ENCODE results near the gene FNDC10. TPM values are rescaled to one million over a fixed set of nuclear protein-coding genes. Genes with fewer than 3 reads are reported as not detected.
"Not testable (repeated sequence)": the region's sequence is repeated elsewhere in the genome, so short reads cannot be mapped to it uniquely, and the experiment has no call there.

FNDC10 gene
- total RNA-seq, 1 donor from 2014 or later, result 9.0 TPM

DNA sequence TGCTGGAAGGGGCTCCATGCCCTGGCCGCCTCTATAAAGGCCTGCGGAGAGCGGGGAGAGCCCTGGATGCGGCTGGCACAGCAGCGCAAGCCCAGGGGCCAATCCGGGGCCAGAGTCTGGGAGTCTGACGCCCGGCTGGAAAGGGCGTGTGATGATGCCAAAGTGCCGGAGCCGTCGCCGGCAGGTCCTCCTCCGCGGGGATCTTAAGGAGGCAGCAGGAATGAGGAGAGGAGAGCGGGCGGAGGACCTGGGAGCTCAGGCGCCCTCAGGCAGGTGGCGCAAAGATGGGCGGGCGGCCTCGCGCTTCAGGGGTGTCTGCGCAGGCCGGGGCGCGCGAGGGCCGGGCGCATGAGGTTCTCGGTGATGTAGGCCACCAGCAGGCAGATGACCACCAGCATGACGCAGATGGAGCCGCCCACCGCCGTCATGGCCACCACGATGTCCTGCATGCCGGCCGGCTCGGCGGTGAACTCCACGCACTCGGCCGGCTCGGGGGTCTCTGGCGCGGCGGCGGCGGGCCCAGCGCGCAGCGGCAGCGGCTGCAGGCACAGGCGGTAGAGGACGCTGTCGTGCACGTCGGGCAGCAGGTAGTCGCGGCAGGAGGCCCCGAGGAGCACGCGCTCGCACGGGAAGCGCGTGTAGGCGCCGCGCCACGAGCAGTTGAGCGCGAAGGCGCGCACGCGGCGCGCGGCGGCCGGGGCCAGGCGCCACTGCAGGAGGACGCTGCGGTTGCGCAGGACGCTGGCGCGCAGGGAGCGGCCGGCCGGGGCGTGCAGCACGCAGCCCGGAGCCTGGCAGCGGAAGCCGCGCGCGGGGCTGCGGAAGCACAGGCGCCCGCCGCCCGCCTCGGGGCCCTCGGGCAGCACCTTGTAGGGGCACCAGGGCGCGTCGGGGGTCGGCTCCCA is 653 bp downstream of the FNDC10 start:
- intact Hi-C loops (cut with micrococcal nuclease), result no loop called here

DNA sequence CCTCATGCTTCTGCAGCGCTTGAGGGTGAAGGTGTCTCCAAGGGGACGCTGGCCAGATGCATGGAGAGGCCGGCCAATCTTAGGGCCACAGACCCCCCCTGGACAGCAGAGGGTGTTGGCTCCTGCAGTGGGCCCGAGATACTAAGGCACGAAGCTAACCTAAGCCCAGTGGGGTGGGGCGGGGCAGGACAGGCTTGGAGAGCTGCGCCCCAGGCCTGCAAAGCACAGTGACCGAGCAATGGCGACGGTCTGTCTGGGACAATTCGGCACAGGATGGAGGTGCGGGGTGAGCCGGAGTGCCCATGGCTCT is 1.3 kb downstream of the FNDC10 start:
- intact Hi-C loops (cut with micrococcal nuclease), result no loop called here

DNA sequence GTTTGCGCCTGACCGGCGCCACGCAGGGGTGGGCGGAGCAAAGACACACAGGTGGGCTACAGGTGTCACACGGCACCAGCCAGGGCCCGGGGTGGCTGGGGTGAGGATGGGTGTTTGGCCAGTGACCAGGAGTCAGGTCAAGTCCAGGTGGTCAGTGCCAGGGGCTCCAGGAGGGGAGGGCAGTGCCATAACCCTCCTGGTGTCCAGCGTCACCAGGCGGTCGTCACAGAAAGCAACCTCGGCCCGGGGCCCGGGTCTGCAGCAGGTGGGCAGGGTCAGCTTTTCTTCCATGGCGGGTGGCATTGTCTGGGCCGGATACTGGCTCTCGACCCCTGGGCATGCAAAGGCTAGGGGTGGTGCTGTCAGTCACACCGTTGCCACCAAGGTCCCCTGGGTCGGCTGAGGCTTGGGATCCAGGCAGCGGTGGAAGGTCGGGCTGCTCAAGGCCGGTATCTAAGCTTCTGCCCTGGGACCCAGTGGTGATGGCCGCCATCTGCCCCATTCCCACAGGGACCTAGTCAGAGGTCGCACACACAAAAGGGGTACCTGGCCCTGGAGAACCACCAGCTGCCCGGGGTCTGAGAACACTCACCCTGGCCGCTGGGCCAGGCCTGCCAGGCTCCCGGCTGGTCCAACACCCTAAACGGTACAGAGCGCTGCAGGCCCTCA is 1.8 kb downstream of the FNDC10 start:
- intact Hi-C loops (cut with micrococcal nuclease), result no loop called here

DNA sequence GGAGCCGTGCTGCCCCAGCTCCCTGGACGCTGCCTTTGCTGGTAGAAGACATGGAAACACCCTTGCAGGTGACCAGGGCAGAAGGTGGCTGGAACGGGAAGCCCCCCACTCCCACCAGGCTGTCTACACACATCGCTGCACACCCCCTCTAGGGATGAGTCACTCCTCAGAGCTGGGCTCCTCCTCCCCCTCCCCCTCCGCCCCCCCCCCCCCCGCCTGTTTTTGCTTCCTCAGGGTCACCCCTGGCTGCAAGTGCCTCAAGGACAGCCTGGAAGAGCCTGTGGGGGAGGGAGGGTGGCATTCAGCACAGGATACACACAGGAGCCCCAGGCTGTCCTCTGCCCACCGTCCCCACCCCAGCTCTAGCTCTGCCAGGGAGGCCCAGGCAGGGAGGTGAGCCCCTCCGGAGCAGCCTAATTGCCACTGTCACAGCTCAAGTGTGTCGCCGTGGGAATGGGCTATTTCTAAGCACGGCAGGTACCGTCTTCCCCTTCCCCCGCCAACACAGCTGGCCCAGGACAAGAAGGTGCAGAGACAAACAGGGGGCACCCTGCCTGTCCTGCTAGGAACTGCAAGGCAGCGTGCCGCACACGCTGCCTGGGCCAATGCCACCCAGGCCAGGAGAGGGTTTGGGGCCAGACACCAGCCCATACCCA is 2.5 kb downstream of the FNDC10 start:
- intact Hi-C loops (cut with micrococcal nuclease), result no loop called here

DNA sequence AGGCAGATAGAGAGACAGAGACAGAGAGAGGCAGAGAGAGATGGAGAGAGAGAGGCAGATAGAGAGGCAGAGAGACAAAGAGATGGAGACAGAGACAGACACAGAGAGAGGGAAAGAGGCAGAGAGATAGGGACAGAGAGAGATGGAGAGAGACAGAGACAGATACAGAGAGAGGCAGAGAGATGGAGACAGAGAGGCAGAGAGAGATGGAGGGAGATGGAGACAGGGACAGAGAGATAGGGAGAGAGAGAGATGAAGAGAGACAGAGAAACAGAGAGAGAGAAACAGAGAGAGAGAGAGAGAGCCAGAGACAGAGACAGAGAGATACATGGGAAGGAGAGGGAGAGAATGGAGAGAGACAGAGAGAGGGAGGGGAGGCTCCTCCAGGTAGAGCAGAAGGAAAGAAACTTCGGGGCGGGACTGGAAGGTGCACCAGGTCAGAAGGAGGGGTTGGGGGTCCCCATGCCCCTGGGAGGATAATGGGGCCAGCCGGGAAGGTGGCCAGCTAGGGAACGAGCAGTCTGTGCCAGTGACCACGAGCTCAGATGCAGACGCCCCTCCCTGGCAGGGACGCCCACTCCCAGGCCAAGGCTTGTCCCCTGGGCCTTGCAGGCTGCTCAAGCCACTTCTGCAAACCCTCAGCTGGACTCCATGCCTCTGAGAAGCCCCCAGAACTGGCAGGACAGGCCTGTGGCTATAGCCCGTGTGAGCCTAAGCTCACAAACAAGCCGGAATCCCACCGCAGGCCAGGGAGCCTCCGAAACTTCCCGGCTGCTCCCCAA is 3.3 kb downstream of the FNDC10 start:
- intact Hi-C loops (cut with micrococcal nuclease), result no loop called here

DNA sequence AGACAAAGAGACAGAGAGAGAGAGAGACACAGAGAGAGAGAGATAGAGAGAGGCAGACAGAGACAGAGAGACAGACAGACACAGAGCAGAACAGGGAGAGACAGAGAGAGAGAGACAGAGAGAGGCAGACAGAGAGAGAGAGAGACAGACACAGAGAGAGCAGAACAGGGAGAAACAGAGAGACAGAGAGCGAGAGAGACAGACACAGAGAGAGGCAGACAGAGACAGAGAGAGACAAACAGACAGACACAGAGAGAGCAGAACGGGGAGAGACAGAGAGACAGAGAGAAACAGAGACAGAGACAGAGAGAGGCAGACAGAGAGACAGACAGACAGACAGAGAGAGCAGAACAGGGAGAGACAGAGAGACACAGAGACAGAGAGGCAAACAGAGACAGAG is 4.6 kb downstream of the FNDC10 start:
- intact Hi-C loops (cut with micrococcal nuclease), result not testable (repeated sequence)

DNA sequence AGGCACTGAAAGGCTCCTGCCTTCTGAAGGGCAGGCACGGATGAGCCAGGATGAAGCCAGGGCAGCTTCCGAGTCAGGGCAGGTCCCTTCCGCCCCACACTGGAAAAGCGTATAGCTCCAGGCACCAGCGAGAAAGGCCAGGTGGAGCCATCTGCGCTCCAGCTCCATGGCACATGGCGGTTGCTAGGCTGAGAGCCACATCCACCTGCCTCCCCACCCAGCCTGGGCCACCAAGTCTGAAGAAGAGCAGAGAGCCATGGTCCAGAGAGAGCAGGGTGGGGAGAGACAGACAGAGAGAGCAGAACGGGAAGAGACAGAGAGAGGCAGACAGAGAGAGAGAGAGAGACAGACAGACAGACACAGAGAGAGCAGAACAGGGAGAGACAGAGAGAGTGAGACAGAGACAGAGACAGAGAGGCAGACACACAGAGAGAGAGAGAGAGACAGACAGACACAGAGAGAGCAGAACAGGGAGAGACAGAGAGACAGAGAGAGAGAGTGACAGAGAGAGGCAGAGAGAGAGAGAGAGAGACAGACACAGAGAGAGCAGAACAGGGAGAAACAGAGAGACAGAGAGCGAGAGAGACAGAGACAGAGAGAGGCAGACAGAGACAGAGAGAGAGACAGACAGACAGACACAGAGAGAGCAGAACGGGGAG is 5.2 kb downstream of the FNDC10 start:
- intact Hi-C loops (cut with micrococcal nuclease), result no loop called here

DNA sequence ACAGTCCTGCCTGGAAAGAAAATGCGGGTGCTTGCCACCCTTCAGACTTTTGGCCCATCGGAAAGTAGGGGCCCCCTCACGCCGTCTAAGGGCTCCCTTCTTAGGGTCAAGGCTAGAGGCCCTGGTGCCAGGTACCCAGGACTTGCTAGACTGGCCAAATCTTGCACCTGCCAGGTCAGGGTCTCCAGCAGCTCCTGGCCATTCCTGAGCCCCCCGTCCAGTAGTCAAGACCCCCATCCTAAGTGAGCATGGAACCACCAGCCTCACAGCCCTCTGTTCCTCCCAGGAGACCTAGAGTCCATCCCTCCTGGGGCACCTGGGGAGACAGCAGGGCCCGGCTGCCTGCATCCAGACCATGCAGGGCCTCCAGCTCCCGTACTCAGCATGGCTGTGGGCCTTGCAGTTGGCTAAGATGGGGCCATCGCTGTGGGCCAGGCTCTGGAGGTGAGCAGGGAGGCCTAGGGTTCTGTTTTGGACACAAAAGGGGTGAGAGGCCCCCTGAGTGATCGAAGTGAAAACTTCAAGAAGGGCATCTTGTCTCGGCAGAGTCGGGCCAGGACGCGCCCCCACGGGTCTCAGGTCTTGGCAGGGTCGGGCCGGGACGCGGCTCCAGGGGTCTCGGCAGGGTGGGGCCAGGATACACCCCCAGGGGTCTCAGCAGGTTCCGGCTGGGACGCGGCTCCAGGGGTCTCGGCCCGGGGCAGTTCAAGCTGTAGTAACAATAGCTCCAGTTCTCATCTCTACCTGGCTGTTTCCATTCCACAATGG is 5.9 kb downstream of the FNDC10 start:
- intact Hi-C loops (cut with micrococcal nuclease), result no loop called here

DNA sequence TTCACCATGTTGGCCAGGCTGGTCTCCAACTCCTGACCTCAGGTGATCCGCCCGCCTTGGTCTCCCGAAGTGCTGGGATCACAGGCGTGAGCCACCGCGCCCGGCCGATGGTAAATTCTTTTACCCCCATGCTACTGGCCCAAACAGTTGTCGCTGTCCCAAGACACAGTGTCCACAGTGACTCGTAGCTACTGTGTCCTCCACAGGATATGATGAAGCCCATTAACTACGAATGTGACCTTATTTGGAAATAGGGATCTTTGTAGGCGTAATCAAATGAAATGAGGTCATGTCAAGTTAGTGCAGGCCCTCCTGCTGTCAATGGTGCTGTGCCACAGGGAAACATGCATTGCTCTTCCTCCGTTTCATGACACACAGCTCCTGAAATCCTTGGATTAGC is 8.5 kb downstream of the FNDC10 start:
- intact Hi-C loops (cut with micrococcal nuclease), result no loop called here

DNA sequence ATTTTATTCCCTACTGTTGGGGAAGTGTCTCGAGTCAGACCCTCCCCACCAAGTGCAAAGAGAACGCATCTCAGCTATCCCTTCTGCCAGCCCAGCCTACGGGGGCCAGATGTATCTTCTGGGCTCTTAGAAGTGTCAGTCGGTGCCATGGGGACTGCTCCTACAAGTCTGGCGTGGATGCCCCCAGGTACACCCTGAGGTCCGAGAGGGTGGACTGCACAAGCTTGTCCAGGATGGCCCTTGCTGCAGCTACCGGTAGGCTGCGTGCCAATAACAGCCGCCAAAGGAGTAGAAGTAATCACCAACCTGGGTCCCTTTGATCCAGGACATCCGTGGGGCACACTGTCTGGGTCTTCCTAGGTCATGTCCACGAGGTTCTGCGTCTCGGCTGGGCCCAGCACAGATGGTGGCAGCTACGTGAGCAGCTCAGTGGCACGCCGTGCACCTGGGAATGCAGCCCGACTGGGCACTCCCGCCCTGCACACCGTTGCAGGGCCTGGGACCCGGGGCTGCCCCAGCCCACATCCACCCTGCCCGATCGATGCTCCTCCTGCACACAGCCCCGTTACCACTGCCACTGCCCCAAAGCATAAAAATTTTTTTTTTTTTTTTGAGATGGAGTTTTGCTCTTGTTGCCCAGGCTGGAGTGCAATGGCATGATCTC is 16.5 kb downstream of the FNDC10 start:
- intact Hi-C loops (cut with micrococcal nuclease), result no loop called here

DNA sequence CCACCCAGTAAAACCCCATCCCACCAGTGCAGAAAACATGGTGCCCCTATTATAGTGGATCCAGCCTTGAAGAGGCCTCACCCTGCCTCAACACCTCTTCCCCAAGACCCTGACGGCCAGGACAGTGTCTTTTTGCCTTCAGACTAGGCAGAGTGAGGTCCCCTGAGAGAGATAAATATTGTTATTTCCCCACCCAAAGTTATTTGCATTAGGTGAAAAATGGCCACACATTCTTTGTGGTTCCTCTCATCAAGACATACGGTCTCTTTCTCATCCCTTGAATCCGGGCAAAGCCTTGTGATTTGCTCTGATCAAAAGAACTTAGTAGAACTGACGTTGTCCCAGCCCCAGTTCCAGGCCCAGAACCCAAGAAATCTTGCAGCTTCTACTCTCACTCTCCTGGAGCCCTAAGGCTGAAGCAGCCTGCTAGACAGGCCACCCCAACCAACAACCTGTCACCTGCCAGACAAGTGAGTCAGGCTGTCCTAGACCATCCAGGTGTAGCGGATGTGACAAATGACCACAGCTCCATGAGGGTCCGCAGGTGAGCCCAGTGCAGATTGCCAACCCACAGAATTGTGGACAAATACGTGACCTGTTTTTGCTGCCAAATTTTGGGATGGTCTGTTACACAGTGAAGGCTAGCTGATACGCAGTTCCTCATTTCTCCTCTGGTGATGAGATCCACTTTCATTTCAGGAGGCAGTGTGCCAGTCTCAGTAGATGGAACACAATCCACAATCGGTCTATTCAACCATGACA is 17.2 kb downstream of the FNDC10 start:
- intact Hi-C loops (cut with micrococcal nuclease), result no loop called here

DNA sequence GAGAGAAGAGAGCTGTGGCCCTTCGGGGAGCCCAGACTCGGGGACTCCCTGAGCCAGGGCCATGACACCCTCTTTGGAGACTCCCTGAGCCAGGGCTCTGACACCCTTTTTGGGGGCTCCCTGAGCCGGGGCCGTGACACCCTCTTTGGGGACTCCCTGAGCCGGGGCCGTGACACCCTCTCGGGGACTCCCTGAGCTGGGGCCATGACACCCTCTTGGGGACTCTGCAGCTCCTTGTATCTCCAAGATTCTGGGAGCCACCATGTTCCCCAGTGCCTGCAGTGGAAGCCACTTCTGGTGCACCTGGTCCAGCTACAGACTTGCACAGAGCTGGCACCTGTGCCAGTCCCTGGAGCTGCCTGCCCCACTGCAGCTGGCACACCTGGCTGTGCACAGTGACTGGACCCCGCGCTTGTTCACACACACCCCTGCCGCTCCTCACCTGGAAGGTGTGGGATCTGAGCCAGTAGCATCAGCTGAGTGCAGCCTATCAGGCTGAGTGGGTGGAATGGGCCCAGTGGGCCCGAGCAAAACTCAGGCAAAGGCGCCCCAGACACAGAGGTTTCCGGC is 21.5 kb downstream of the FNDC10 start:
- intact Hi-C loops (cut with micrococcal nuclease), result loop anchor here (10.0 kb wide), 1 partner anchor 326 kb away; no protein-coding TSS in a partner anchor

DNA sequence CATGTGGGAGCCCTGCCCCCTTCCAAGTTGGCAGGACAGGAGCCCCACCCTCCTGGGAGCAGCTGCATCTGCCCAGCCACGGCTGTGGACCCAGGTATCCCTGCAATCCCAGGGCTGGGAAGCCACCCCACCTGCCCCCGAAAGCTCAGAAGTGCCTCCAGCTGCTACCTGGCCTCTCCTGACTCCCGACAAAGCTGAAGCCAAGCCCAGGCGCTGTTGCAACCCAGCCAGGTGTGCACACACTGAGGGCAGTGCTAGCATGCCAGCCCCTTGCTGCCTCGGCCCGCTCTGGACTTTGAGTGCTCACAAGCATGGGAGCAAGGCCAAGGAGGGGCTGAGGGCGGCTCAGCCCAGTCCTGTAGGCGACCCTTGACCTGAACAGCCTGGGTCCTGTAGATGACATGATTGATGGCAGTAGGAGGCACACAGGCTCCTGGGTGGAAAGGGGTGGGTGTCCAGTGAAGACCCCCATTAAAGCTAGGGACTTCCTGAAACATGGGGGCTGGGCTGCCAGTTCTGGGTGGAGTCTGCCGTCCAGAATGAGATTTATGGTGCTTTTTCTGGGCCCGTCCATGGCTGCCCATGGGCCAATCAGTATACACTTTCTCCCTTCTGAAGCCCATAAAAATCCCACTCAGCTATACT is 22.4 kb downstream of the FNDC10 start:
- intact Hi-C loops (cut with micrococcal nuclease), result loop anchor here (10.0 kb wide), 1 partner anchor 327 kb away; no protein-coding TSS in a partner anchor

DNA sequence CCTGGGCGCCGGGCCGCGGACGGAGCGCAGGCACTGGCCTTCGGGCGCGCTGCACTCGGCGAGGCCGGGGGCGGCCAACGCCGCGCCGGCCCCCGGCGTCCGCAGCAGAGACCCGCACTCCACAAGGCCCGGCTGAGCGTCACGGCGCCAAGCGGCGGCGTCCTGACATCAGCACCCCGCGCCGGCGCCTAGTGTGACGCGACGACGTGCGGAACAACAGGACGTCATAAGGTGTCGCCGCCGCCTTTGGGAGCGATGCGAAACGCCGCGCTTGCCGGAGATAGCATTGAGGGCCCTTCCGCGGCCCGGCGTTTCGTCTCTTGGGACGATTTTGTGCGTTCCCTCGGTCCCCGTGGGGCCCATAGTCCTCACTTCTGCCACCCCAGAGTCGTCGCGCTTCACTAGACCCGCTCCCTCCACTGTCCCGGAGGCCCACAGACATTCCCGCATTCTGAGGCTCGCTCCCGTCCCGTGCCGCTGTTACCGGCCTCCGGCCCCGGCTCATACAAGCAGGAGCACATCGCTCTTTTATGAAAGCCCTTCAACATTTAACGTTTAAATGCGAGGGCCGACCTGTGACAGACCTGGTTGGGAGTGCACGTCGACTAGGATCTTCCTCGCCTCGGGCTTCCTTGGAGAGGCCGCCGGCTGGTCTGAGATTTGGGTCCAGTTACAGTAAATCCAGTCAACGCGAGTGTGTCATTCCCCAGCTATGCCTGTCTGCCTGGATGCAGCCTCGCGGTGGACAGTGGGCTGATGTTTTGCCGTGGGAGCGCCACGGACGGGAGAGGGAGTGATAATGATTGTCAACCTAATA is 25.0 kb downstream of the FNDC10 start, which contains the start of gene SSU72:
SSU72 (minus strand) TSS at position 143 of the 817 bp plus-strand sequence. CDS start 306 bp downstream, outside the sequence.
- intact Hi-C loops (cut with micrococcal nuclease), result loop anchor here (1.0 to 10.0 kb wide), 3 partner anchors 40 to 330 kb away; partner anchors contain the start of genes ATAD3A and MIB2

DNA sequence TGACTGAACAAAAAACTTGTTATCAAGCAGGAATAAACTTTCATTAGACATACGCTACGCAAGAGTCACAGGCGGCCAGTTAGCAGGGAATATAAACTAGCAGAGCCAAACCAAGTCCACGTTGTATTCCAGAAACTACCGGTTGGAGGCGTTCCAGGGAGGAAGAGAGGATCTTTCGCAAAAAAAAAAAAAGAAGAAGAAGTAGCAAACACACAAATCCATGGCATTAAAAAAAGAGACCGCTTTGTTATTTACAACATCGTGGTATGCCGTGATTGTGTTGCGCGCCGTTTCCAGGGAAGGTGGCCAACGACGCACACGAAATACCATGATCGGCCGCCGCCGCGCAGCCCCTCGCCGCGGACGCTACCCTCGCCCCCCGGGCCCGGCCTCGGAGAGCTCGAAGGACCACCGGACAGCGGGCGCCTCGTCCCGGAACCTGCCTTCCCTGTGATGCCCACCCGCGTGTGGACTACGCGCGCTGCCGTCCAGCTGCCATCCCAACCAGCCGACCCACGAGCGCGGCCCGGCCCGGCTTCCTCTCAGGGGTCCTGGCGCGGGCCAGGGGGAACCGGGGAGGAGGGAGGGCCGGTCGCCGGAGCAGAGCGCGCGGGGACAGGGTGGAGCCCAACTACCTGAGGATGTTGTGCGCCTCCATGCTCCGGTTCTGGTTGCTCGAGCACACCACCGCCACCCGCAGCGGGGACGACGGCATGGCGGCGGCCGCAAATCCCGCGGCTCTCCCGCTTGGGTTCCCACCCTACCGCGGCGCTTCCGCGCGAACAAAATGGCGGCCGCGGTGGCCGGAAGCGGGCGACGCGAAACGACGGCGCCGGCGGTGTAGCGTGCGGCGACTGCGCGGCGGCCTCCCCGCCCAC is 25.9 kb downstream of the FNDC10 start:
- intact Hi-C loops (cut with micrococcal nuclease), result loop anchor here (1.0 to 10.0 kb wide), 3 partner anchors 41 to 331 kb away; partner anchors contain the start of genes ATAD3A and MIB2

DNA sequence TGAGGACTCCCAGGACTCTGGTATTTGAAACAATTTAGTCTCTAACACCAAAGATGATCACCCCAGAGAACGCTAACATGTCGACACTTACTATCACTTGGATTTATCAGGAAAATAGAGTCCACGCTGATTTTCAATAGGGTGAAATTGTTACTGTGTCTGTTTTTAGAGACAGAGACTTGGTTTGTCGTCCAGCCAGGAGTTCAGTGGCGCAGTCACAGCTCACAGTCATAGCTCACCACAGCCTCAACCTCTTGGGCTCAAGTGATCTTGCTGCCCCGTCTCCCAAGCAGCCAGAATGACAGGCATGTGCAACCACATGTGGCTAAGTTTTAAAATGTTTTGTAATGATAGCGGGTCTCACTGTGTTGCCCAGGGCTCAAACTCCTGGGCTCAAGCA is 30.6 kb downstream of the FNDC10 start:
- intact Hi-C loops (cut with micrococcal nuclease), result no loop called here
